Stimulated activated naive CD8-positive, alpha-beta T cell treated with anti-CD3 and anti-CD28 coated beads, Interleukin-15, Interleukin-2, amounts not matched to agents 100 ng/mL and 50 ng/mL, for 24 hours (primary cell): Measurements from ENCODE around the gene RAVER2.
"Not testable (repeated sequence)": the region's sequence is repeated elsewhere in the genome, so short reads cannot be mapped to it uniquely, and the experiment has no call there.

Source experiments
- H3K27ac Mint-ChIP-seq: one replicate; pipeline ENCODE4 v1.8.0; 2021; ENCODE audit warnings: mild to moderate bottlenecking, mixed read lengths
- H3K27me3 Mint-ChIP-seq: one replicate; pipeline ENCODE4 v1.8.0; 2021; ENCODE audit warnings: mixed read lengths
- H3K36me3 Mint-ChIP-seq: one replicate; pipeline ENCODE4 v1.8.0; 2021; ENCODE audit warnings: low read depth, mixed read lengths
- H3K4me1 Mint-ChIP-seq: one replicate; pipeline ENCODE4 v1.8.0; 2021; ENCODE audit warnings: low read depth, mixed read lengths
- H3K4me3 Mint-ChIP-seq: one replicate; pipeline ENCODE4 v1.8.0; 2021; ENCODE audit warnings: mild to moderate bottlenecking, mixed read lengths
- H3K9me3 Mint-ChIP-seq: one replicate; pipeline ENCODE4 v1.8.0; 2021; ENCODE audit warnings: mixed read lengths

The RAVER2 gene

GRCh38 chr1:64744492-64745180 lies at the start of gene RAVER2:
Gene RAVER2, plus strand, starts transcription at chr1:64745075. Its CDS starts 98 bp downstream, at chr1:64745173.
- H3K4me3 Mint-ChIP-seq: peak within 1 kb of the TSS; percentile 75
- H3K27me3 Mint-ChIP-seq: peaks cover 4% of the 10 kb centered on the region
- peaks cover 18% of the 10 kb centered on the region for H3K4me1 Mint-ChIP-seq
- H3K9me3 Mint-ChIP-seq: no peaks in the 10 kb centered on the region
- peak within 1 kb of the TSS; percentile 43 for H3K27ac Mint-ChIP-seq
- no peaks in the 10 kb centered on the region for H3K36me3 Mint-ChIP-seq

- Mint-ChIP-seq H3K27ac (no peak overlapping the region), H3K9me3 (no peaks in the 10 kb centered on the region), H3K4me1 (no peaks in the 10 kb centered on the region), H3K36me3 (no peaks in the 10 kb centered on the region), H3K27me3 (peaks cover 4% of the 10 kb centered on the region), H3K4me3 (no peak overlapping the region)
Observed at GRCh38 chr1:64696879-64697278, 48.0 kb upstream of the RAVER2 start.

- Mint-ChIP-seq H3K27me3 (peaks cover 14% of the 10 kb centered on the region), H3K4me3 (no peak overlapping the region), H3K9me3 (no peaks in the 10 kb centered on the region), H3K36me3 (no peaks in the 10 kb centered on the region), H3K4me1 (no peaks in the 10 kb centered on the region), H3K27ac (no peak overlapping the region)
Observed at GRCh38 chr1:64699327-64699726, 45.5 kb upstream of the RAVER2 start.

GRCh38 chr1:64701071-64701470 lies 43.8 kb upstream of the RAVER2 start:
- no peaks in the 10 kb centered on the region for H3K36me3 Mint-ChIP-seq
- H3K9me3 Mint-ChIP-seq: no peaks in the 10 kb centered on the region
- no peaks in the 10 kb centered on the region for H3K4me1 Mint-ChIP-seq
- no peak overlapping the region for H3K27ac Mint-ChIP-seq
- peaks cover 14% of the 10 kb centered on the region for H3K27me3 Mint-ChIP-seq
- H3K4me3 Mint-ChIP-seq: no peak overlapping the region

GRCh38 chr1:64701886-64702285 lies 43.0 kb upstream of the RAVER2 start:
- H3K4me3 Mint-ChIP-seq: no peak overlapping the region
- H3K36me3 Mint-ChIP-seq: no peaks in the 10 kb centered on the region
- peaks cover 14% of the 10 kb centered on the region for H3K27me3 Mint-ChIP-seq
- no peaks in the 10 kb centered on the region for H3K9me3 Mint-ChIP-seq
- H3K27ac Mint-ChIP-seq: no peak overlapping the region
- H3K4me1 Mint-ChIP-seq: no peaks in the 10 kb centered on the region

GRCh38 chr1:64702670-64703069 lies 42.2 kb upstream of the RAVER2 start:
- peaks cover 14% of the 10 kb centered on the region for H3K27me3 Mint-ChIP-seq
- not testable (repeated sequence) for H3K27ac Mint-ChIP-seq, H3K9me3 Mint-ChIP-seq, H3K36me3 Mint-ChIP-seq, H3K4me3 Mint-ChIP-seq, H3K4me1 Mint-ChIP-seq

- H3K4me1 Mint-ChIP-seq: no peaks in the 10 kb centered on the region
- no peaks in the 10 kb centered on the region for H3K9me3 Mint-ChIP-seq
- H3K4me3 Mint-ChIP-seq: no peak overlapping the region
- H3K27me3 Mint-ChIP-seq: peaks cover 14% of the 10 kb centered on the region
- no peaks in the 10 kb centered on the region for H3K36me3 Mint-ChIP-seq
- no peak overlapping the region for H3K27ac Mint-ChIP-seq
Observed at GRCh38 chr1:64703600-64703999, 41.3 kb upstream of the RAVER2 start.

GRCh38 chr1:64705591-64705990 lies 39.3 kb upstream of the RAVER2 start:
- Mint-ChIP-seq H3K27ac (no peak overlapping the region), H3K36me3 (no peaks in the 10 kb centered on the region), H3K4me3 (no peak overlapping the region)

GRCh38 chr1:64711266-64711665 lies 33.6 kb upstream of the RAVER2 start:
- Mint-ChIP-seq H3K4me1 (no peaks in the 10 kb centered on the region), H3K36me3 (no peaks in the 10 kb centered on the region), H3K27ac (no peak overlapping the region), H3K4me3 (no peak overlapping the region), H3K9me3 (no peaks in the 10 kb centered on the region), H3K27me3 (no peaks in the 10 kb centered on the region)

More at GRCh38 chr1:64705591-64705990, 39.3 kb upstream of the RAVER2 start:
- H3K27me3 Mint-ChIP-seq: peaks cover 14% of the 10 kb centered on the region
- H3K9me3 Mint-ChIP-seq: no peaks in the 10 kb centered on the region
- no peaks in the 10 kb centered on the region for H3K4me1 Mint-ChIP-seq

- H3K9me3 Mint-ChIP-seq: no peaks in the 10 kb centered on the region
- H3K36me3 Mint-ChIP-seq: no peaks in the 10 kb centered on the region
- H3K27me3 Mint-ChIP-seq: no peaks in the 10 kb centered on the region
- H3K4me3 Mint-ChIP-seq: no peak overlapping the region
- H3K4me1 Mint-ChIP-seq: no peaks in the 10 kb centered on the region
- no peak overlapping the region for H3K27ac Mint-ChIP-seq
Observed at GRCh38 chr1:64712049-64712448, 32.8 kb upstream of the RAVER2 start.

GRCh38 chr1:64715186-64715585 lies 29.7 kb upstream of the RAVER2 start:
- Mint-ChIP-seq H3K4me3 (no peak overlapping the region), H3K27me3 (no peaks in the 10 kb centered on the region), H3K27ac (no peak overlapping the region), H3K36me3 (no peaks in the 10 kb centered on the region), H3K4me1 (no peaks in the 10 kb centered on the region), H3K9me3 (peaks cover 7% of the 10 kb centered on the region)

GRCh38 chr1:64721135-64721534 lies 23.7 kb upstream of the RAVER2 start:
- Mint-ChIP-seq H3K27me3 (peaks cover 30% of the 10 kb centered on the region), H3K4me3 (no peak overlapping the region), H3K4me1 (no peaks in the 10 kb centered on the region), H3K9me3 (peaks cover 7% of the 10 kb centered on the region), H3K36me3 (no peaks in the 10 kb centered on the region), H3K27ac (no peak overlapping the region)

GRCh38 chr1:64721576-64722145 lies 23.2 kb upstream of the RAVER2 start:
- no peak overlapping the region for H3K4me3 Mint-ChIP-seq
- peaks cover 30% of the 10 kb centered on the region for H3K27me3 Mint-ChIP-seq
- no peaks in the 10 kb centered on the region for H3K36me3 Mint-ChIP-seq
- H3K4me1 Mint-ChIP-seq: no peaks in the 10 kb centered on the region
- no peak overlapping the region for H3K27ac Mint-ChIP-seq
- peaks cover 7% of the 10 kb centered on the region for H3K9me3 Mint-ChIP-seq

GRCh38 chr1:64727861-64728260 lies 17.0 kb upstream of the RAVER2 start:
- H3K4me1 Mint-ChIP-seq: no peaks in the 10 kb centered on the region
- H3K4me3 Mint-ChIP-seq: no peak overlapping the region
- H3K27me3 Mint-ChIP-seq: peaks cover 19% of the 10 kb centered on the region
- no peak overlapping the region for H3K27ac Mint-ChIP-seq
- H3K9me3 Mint-ChIP-seq: no peaks in the 10 kb centered on the region
- no peaks in the 10 kb centered on the region for H3K36me3 Mint-ChIP-seq

- no peak overlapping the region for H3K4me3 Mint-ChIP-seq
- no peaks in the 10 kb centered on the region for H3K36me3 Mint-ChIP-seq
- H3K27ac Mint-ChIP-seq: no peak overlapping the region
- H3K27me3 Mint-ChIP-seq: no peaks in the 10 kb centered on the region
- no peaks in the 10 kb centered on the region for H3K9me3 Mint-ChIP-seq
- no peaks in the 10 kb centered on the region for H3K4me1 Mint-ChIP-seq
Observed at GRCh38 chr1:64733581-64734286, 11.1 kb upstream of the RAVER2 start.
